Measurements from ENCODE around the gene OR51M1. TPM values are rescaled to one million over a fixed set of nuclear protein-coding genes. Genes with fewer than 3 reads are reported as not detected.
"Not testable (repeated sequence)": the region's sequence is repeated elsewhere in the genome, so short reads cannot be mapped to it uniquely, and the experiment has no call there.

OR51M1 gene
- total RNA-seq, 1 experiment from 2014 or later, result not detected

DNA sequence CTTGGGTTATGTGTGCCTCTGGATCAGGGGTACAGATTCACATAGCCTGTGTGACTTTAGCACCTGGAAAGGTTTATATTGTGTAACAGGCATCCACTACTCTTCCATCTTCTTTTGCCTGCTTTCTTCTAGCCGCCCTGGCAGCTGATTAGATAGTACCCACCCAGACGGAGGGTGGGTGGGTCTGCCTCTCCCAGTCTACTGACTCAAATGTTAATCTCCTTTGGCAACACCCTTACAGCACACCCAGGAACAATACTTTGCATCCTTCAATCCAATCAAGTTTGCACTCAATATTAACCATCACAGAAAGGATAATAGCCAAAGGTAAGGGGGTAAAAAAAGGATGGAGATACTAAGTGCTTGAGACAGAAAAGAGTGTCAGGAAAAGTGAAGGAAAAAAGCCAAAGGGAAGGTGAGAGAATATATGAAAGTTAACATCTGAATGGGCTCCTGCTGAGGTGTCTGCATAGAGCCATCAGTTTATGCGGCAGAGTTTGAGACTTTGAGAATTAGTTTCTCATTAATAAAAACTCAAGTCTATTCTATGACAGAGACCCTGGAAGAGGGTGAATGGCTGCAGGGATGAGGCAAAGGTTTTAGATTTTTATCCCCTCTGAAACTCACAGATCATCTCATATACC is 34.9 kb upstream of the OR51M1 start:
- H3K4me1 ChIP-seq (replicated peaks; ENCODE audit: insufficient read depth), result no peaks in the 10 kb centered on the region
- no peak overlapping the region for H2AFZ ChIP-seq
- no peaks in the 10 kb centered on the region for H3K79me2 ChIP-seq (ENCODE audit: low read depth)
- H3K36me3 ChIP-seq (ENCODE audit: low read depth), result no peaks in the 10 kb centered on the region
- no peak overlapping the region for H3K27ac ChIP-seq
- no peaks in the 10 kb centered on the region for H3K9me3 ChIP-seq (ENCODE audit: insufficient read depth, low read depth)
- no peaks in the 10 kb centered on the region for H3F3A ChIP-seq (ENCODE audit: insufficient read depth, low read depth)
- no peak for DNase-seq
- H3K27me3 ChIP-seq (ENCODE audit: insufficient read depth, low read depth), result no peaks in the 10 kb centered on the region
- no peak overlapping the region for H3K4me3 ChIP-seq
- no peaks in the 10 kb centered on the region for H4K20me1 ChIP-seq (ENCODE audit: insufficient read depth)
- intact Hi-C loops (cut with micrococcal nuclease; ENCODE audit: unreplicated experiment), result no loop called here
- no peaks in the 10 kb centered on the region for H3K9me2 ChIP-seq (ENCODE audit: insufficient read depth)
- CTCF ChIA-PET, result no interaction called here
- BruUV-seq (replicated peaks), result no TSS peak
- POLR2A ChIA-PET (ENCODE audit: unreplicated experiment), result no interaction called here
- TF ChIP-seq EZH2 (IDR thresholded peaks at IDR 0.05; ENCODE audit: low read depth), result no peak
- TF ChIP-seq, protein P1, sequence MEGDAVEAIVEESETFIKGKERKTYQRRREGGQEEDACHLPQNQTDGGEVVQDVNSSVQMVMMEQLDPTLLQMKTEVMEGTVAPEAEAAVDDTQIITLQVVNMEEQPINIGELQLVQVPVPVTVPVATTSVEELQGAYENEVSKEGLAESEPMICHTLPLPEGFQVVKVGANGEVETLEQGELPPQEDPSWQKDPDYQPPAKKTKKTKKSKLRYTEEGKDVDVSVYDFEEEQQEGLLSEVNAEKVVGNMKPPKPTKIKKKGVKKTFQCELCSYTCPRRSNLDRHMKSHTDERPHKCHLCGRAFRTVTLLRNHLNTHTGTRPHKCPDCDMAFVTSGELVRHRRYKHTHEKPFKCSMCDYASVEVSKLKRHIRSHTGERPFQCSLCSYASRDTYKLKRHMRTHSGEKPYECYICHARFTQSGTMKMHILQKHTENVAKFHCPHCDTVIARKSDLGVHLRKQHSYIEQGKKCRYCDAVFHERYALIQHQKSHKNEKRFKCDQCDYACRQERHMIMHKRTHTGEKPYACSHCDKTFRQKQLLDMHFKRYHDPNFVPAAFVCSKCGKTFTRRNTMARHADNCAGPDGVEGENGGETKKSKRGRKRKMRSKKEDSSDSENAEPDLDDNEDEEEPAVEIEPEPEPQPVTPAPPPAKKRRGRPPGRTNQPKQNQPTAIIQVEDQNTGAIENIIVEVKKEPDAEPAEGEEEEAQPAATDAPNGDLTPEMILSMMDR (conservative IDR thresholded peaks at IDR 0.05), result no peak
- no peak overlapping the region for H3K4me2 ChIP-seq

DNA sequence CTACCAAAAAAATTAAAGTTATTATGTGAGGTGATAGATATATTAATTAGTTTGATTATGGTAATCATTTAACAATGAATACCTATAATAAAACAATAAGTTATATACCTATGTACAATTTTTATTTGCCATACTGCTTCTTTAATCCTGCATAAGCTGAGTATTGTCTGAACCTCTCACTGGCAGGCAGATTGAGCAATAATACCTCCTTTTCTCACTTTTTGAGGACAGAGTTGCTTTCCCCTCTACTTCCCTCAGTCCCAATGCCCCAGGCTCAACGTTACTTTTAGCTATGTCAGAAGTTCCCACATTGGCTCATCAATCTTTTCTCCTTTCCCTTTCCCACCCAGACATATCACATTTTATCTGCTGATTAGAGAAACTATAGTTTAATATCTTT is 34.1 kb upstream of the OR51M1 start:
- TF ChIP-seq, protein P1 (conservative IDR thresholded peaks at IDR 0.05), result no peak
- TF ChIP-seq EZH2 (IDR thresholded peaks at IDR 0.05; ENCODE audit: low read depth), result no peak
- no peaks in the 10 kb centered on the region for H3K4me1 ChIP-seq (replicated peaks; ENCODE audit: insufficient read depth)
- H3K4me3 ChIP-seq, result no peak overlapping the region
- H3K36me3 ChIP-seq (ENCODE audit: low read depth), result no peaks in the 10 kb centered on the region
- no peaks in the 10 kb centered on the region for H3F3A ChIP-seq (ENCODE audit: insufficient read depth, low read depth)
- H3K79me2 ChIP-seq (ENCODE audit: low read depth), result no peaks in the 10 kb centered on the region
- no peaks in the 10 kb centered on the region for H4K20me1 ChIP-seq (ENCODE audit: insufficient read depth)
- ChIA-PET POLR2A (ENCODE audit: unreplicated experiment) (no interaction called here), CTCF (no interaction called here)
- no peaks in the 10 kb centered on the region for H3K9me2 ChIP-seq (ENCODE audit: insufficient read depth)
- H2AFZ ChIP-seq, result no peak overlapping the region
- intact Hi-C loops (cut with micrococcal nuclease; ENCODE audit: unreplicated experiment), result no loop called here
- no peaks in the 10 kb centered on the region for H3K9me3 ChIP-seq (ENCODE audit: insufficient read depth, low read depth)
- no peak for DNase-seq
- H3K4me2 ChIP-seq, result no peak overlapping the region
- H3K27ac ChIP-seq, result no peak overlapping the region
- H3K27me3 ChIP-seq (ENCODE audit: insufficient read depth, low read depth), result no peaks in the 10 kb centered on the region
- no TSS peak for BruUV-seq (replicated peaks)

DNA sequence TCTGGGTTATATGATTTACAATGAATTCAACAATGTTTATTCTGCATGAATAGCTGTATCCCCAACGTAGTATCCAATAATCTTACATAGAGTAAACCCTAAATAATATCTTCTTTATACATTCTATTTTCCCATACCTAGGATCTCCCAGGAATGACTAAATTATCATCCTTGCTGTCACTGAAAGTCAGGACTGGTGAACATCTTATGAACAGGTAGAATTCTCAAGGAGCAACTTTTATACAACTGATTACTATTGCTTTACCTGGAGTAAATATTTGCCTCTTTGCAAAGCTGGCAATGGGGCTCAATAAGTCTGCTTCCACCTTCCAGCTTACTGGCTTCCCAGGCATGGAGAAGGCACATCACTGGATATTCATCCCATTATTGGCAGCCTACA is 32.4 kb upstream of the OR51M1 start, which contains the start of gene OR51B6:
OR51B6 (plus strand) TSS at position 301 of the 400 bp plus-strand sequence; CDS start at position 301, 0 bp downstream.
- Histone ChIP-seq H3K36me3 (ENCODE audit: low read depth) (no peaks in the 10 kb centered on the region), H3K4me1 (replicated peaks; ENCODE audit: insufficient read depth) (no peaks in the 10 kb centered on the region), H3K4me3 (no peak within 1 kb of the TSS), H3K79me2 (ENCODE audit: low read depth) (no peaks in the 10 kb centered on the region), H3K9me2 (ENCODE audit: insufficient read depth) (no peaks in the 10 kb centered on the region), H3K9me3 (ENCODE audit: insufficient read depth, low read depth) (no peaks in the 10 kb centered on the region), H2AFZ (no peak within 1 kb of the TSS), H3K27me3 (ENCODE audit: insufficient read depth, low read depth) (no peaks in the 10 kb centered on the region), H3F3A (ENCODE audit: insufficient read depth, low read depth) (no peaks in the 10 kb centered on the region), H3K4me2 (no peak within 1 kb of the TSS), H4K20me1 (ENCODE audit: insufficient read depth) (no peaks in the 10 kb centered on the region), H3K27ac (no peak within 1 kb of the TSS)
- CTCF ChIA-PET, result no interaction called here
- no peak for DNase-seq
- no TSS peak for BruUV-seq (replicated peaks)
- intact Hi-C loops (cut with micrococcal nuclease; ENCODE audit: unreplicated experiment), result no loop called here
- POLR2A ChIA-PET (ENCODE audit: unreplicated experiment), result no interaction called here
- TF ChIP-seq, protein P1 (conservative IDR thresholded peaks at IDR 0.05), result no peak
- TF ChIP-seq EZH2 (IDR thresholded peaks at IDR 0.05; ENCODE audit: low read depth), result no peak

DNA sequence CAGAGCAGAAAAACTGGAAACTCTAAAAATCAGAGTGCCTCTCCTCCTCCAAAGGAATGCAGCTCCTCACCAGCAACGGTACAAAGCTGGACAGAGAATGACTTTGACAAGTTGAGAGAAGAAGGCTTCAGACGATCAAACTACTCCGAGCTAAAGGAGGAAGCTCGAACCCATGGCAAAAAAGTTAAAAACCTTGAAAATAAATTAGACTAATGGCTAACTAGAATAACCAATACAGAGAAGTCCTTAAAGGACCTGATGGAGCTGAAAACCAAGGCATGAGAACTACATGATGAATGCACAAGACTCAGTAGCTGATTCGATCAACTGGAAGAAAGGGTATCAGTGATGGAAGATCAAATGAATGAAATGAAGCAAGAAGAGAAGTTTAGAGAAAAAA is 27.6 kb upstream of the OR51M1 start:
- H3K79me2 ChIP-seq (ENCODE audit: low read depth); CTCF ChIA-PET: not testable (repeated sequence)

More for the DNA sequence above, 27.6 kb upstream of the OR51M1 start:
- H3K27ac ChIP-seq; BruUV-seq (replicated peaks); H3K4me2 ChIP-seq; H3K36me3 ChIP-seq (ENCODE audit: low read depth); H2AFZ ChIP-seq; H3K9me3 ChIP-seq (ENCODE audit: insufficient read depth, low read depth); H3F3A ChIP-seq (ENCODE audit: insufficient read depth, low read depth); H3K4me1 ChIP-seq (replicated peaks; ENCODE audit: insufficient read depth); H3K4me3 ChIP-seq; H4K20me1 ChIP-seq (ENCODE audit: insufficient read depth); intact Hi-C loops (cut with micrococcal nuclease; ENCODE audit: unreplicated experiment); H3K9me2 ChIP-seq (ENCODE audit: insufficient read depth); H3K27me3 ChIP-seq (ENCODE audit: insufficient read depth, low read depth); DNase-seq; POLR2A ChIA-PET (ENCODE audit: unreplicated experiment): not testable (repeated sequence)
